ENCODE data around the gene BBS1.
"Not testable (repeated sequence)": the region's sequence is repeated elsewhere in the genome, so short reads cannot be mapped to it uniquely, and the experiment has no call there.

Gene BBS1

DNA sequence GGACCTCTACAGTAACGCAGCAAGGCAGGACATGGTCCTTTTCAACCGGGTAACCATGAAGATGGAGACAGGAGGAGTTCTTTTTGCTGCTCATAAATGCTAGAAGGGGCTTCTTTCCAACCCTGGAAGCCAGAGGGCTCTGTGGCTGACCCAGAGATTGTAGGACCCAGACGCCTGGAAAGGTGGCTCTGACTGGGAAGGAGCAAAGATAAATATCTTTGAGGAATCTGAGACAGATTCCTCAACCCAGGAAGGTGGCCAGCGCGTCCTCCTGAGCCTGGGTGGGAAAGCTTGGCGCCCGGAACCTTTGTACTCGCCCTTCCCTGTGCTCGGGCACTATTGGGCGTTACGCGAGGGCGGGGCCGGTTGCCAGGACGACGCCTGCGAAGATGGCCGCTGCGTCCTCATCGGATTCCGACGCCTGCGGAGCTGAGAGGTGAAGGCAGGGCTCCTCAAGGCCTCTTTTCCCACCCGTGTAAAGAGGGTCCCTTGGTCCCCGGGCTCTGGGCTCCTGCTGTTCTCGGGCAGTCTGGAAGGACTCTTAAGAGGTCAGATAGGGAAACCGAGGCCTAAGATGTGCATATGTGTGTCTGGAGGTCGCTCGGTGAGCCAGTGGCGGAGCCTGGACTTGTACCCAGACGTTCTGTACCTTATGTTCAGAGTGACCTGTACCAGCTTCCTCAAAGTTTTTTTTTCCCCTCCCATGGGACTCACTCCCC is at the start of gene BBS1:
TSS of gene BBS1 (plus strand) at position 365 of the 719 bp plus-strand sequence. CDS start at position 390, 25 bp downstream.
- peak; percentile 77 for DNase-seq

DNA sequence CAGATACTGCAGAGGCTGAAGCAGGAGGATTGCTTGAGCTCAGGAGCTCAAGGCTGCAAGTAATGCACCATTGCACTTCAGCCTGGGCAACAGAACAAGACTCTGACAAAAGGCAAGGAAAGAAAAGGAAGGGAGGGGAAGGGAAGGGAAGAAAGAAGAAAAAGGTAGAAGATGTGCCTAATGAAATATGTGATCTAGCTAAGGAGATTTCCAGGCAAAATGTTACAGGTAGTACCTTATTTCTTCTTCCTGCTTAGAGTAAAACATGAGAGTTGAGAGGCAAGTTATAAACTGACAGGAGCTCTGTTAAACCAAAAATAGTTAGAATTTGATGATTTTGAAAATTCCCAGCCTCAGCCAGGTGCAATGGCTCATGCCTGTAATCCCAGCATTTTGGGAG is 48.4 kb upstream of the BBS1 start:
- no peak for DNase-seq

DNA sequence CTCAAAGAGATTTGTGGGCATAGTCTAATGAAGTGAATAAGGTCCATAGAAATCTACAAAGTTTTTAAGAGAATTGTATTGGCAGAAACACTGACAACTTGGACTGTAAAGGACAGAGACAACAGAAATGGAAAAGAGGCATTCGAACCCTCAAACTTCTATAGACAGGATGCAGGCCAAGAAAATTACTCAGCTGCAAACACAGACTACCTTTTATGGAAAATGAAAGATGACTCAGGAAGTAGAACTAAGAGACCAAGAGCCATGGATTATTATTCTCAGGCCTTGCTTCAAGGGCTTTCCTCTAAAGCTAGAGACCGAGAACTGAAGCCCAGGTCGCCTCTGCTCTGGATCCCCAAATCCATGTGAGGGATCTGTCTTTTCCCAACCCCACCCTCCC is 47.5 kb upstream of the BBS1 start:
- DNase-seq = no peak

DNA sequence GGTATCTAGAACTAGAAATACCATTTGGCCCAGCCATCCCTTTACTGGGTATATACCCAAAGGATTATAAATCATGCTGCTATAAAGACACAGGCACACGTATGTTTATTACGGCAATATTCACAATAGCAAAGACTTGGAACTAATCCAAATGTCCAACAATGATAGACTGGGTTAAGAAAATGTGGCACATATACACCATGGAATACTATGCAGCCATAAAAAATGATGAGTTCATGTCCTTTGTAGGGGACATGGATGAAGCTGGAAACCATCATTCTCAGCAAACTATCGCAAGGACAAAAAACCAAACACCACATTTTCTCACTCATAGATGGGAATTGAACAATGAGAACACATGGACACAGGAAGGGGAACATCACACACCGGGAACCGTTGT is 46.3 kb upstream of the BBS1 start:
- not testable (repeated sequence) for DNase-seq

DNA sequence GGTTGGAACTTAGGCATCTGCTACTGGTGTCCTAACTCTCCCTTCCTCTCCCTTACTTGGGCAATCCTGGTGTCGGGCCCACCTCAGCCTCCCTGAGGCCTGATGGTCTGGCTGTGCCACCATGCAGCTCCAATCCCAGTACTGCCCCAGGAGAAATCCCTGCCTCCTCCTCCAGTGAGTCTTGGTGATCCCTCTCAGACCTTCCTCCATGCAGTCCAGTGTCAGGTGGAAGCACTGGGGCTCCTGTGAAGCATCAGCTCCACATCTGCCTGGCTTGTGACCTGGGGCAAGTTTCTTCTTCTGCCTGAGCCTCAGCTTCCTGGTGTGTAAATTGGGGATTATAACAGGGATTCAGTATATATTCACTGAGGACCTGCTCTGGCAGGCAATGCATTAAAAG is 45.5 kb upstream of the BBS1 start:
- no peak for DNase-seq

DNA sequence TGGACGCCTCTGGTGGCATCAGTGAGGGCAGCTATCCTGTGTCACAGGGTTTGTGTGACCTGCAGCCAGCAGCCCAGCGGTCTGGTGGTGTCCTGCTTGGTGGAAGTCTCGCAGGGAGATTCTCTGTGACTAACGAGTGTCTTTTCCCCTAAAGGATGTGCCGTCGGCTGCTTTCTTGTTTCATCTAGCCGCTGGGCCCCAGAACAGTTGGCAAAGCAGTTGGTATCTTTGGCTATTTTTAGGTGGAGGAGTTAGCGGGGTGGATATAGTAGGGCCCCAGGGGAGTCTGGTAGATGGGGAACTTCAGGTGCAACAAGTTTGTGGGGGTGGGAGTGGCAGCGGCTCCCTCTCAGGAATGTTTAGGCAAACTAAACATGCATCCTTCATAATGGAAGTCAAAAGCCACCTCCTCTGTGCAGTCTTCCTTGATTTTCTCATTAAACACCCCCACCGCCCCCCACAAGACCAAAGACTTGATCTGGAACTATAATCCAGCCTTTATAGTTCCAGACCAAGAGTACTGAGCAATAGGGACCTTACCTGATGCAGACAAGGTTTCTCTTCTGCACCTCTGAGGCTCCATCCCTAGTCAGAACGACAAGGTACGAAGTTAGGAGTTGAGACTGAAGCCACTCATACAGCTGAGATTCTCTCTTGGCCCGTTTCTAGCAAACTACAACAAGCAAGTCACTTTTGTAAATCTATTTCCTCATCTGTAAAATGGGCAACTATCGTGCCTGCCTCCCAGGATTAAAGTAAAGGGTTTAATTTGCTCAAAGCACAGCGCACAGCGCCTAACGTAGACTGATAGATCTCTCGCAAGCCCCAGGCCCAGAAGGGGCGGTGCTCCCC is 44.8 kb upstream of the BBS1 start:
- DNase-seq = peak; percentile 26

DNA sequence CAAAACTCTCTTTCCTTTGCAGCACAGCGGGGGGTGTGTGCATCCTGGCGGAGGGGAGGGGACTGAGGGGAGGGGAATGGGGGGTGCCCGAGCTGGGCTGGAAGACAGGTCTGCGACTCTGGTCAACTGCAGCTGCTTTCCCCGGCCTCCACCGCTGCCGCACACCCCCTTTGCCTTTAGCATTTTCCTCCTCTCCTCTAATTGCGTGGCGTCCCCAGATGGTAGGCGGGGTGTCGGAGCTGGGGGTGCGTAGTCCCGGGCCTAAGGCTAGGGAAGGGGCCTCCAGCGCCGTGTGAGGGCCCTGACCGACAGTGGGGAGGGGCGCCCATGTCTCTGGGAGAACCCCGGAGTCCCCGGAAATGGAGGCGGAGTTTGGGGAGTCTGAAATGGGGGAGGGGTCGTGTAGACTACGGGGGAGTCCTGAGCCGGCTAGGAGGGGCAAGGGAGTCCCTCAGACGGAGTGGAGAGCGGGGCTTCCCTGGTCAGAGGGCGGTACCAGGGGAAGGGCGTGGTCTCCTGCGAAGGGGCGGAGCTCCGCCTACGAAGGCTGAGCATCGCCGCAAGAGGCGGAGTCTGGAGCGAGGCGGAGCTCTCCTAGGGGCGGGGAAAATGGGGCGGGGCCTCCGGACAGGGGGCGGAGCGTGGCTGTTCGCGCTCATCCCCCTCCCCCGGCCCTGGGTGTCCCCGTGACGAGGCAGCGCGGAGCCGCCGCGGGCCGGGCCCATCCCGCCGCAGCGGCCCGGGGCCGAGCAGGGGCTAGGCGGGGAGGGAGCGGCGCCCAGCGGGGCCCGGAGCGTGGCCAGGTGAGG is 44.0 kb upstream of the BBS1 start, which contains the start of gene PELI3:
TSS of gene PELI3 (plus strand) at position 681 of the 809 bp plus-strand sequence. CDS start 1,224 bp downstream, outside the sequence.
- DNase-seq = peak; percentile 90

DNA sequence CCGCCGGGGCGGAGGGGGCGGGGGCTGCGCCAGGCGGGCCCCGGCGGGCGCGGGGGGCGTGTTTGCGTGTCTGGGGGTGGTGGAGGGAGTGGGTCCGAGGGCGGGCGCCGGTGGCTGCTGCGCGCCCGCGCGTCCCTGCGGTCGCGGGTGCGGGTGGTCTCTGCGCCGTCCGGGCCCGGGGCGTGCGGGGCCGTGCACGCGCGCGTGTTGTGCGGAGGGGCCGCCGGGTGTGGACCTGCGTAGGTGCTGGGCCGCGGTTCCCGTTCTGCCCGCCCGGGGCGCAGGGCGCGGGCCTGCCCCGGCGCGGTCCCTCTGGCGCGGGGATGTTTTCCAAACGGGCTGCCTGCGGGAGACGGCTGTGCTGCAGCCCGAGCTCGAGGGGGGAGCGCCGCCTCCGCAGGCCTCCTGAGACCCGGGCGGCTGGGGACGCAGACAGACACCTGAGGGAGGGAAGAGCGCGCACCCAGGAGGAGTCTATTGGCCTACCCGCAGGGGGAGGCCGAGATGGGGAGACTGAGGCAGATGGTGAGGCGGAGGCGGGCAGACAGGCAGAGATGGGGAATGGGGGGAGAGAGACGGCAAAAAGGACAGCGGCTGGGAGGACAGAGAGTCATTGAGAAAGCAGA is 43.3 kb upstream of the BBS1 start:
- peak; percentile 56 for DNase-seq

DNA sequence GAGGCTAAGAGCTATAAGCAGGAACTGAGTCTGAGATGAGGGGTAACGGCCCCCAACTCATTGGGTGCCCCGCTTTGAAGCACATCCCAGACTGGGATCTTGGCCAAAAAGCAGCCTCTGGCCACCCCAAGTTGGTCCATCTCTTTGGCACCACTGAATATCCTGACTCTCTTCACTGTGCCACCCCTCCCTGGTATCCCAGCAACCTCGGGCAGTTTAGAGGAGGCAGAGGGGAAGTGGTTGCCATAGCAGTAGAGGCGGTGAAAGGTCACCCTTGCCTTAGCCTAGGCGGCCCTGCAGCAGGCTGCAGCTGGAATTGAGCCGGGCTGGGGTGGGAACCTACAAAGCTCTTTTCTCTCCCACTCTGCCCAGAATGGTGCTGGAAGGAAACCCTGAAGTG is 42.7 kb upstream of the BBS1 start:
- no peak for DNase-seq

DNA sequence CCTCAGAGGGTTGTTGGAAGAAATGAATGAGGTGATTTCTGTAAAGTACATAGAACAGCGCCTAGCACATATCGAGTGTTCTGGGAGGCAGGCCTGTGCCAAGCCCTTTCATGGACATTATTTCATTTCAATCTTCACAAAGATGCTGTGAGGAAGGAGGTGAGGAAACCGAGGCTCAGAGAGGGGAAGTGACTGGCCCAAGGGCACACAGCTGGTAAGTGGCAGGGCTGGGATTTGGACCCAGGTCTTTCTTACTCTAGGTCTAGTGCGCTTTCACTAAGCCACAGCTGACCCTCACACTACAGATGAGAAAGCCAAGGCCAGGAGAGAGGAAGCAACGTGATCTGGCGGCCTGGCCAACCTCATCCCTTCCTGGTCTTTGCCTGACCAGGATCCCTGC is 41.7 kb upstream of the BBS1 start:
- DNase-seq = no peak

DNA sequence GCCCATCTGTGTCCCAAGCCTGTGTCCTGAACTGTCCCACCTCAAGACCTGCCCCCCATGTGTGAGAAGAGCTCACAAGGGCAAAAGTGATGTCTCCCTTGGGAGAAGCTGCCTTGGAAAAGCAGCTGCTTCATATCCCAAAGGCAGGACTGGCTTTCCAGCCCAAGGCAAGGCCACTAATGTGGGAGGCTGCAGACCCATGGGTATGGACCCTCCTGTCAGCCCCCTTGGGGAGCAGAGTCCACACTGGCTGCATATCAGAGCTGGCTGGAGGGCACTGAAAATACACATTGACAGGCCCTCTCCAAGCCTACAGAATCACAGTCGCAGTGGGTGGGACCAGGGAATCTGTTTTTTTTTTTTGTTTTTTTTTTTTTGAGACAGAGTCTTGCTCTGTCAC is 41.0 kb upstream of the BBS1 start:
- DNase-seq = no peak

DNA sequence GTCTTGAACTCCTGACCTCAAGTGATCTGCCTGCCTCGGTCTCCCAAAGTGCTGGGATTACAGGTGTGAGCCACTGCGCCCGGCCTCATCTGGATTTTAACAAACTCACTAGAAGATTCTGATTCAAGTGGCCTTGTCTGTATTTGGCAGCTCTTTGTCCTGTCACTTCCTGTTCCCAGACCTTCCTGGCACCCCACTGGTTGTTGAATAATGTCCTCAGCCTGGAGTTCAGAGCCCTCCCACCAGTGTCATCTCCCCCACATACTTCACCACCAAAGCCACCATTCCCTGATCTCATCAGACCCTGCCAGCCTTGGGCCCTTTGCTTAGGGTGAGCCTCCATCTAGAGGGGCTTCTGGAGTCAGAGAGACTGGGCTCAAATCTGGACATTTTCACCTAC is 40.4 kb upstream of the BBS1 start:
- DNase-seq = no peak

DNA sequence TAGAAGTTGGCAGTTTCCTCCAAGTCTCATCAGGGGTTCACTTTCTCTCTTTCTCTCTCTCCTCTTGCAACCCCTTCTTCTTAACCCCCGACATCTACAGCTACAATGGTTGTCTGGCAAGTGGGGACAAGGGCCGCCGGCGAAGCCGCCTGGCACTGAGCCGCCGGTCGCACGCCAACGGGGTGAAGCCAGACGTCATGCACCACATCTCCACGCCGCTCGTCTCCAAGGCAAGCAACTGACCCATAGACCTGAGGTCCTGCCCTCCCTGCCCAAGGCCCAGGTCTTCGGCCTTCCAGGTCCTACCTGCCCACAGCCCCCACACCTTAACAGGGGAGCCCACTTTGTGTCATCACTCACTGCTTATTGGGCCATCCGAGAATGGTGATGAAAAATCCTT is 39.3 kb upstream of the BBS1 start:
- no peak for DNase-seq

DNA sequence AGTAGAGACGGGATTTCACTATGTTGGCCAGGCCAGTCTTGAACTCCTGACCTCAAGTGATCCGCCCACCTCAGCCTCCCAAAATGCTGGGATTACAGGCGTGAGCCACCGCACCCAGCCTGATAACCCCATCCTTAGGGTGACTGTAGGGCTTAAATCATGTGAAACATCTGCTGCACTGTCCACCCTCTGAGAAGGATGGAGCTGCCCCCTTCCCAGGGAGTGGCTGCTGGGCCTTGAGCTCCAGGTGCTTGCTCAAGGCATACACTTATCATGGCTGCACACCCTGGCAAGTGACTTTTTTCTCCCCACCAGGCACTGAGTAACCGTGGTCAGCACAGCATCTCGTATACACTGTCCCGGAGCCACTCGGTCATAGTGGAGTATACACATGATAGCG is 38.4 kb upstream of the BBS1 start:
- no peak for DNase-seq

DNA sequence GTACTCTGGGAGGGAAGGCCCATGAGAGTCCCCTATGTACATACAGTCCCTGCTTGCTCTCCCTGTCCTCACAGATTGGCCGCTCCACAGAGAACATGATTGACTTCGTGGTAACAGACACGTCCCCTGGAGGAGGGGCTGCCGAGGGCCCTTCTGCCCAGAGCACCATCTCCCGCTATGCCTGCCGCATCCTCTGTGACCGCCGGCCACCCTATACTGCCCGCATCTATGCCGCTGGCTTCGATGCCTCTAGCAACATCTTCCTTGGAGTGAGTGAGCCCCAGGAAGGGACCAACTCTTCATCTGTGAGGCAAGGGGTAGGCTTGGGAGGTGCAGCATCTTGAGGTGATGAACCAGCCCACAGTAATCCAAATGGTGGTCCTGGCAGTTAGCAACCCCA is 37.3 kb upstream of the BBS1 start:
- DNase-seq = no peak

DNA sequence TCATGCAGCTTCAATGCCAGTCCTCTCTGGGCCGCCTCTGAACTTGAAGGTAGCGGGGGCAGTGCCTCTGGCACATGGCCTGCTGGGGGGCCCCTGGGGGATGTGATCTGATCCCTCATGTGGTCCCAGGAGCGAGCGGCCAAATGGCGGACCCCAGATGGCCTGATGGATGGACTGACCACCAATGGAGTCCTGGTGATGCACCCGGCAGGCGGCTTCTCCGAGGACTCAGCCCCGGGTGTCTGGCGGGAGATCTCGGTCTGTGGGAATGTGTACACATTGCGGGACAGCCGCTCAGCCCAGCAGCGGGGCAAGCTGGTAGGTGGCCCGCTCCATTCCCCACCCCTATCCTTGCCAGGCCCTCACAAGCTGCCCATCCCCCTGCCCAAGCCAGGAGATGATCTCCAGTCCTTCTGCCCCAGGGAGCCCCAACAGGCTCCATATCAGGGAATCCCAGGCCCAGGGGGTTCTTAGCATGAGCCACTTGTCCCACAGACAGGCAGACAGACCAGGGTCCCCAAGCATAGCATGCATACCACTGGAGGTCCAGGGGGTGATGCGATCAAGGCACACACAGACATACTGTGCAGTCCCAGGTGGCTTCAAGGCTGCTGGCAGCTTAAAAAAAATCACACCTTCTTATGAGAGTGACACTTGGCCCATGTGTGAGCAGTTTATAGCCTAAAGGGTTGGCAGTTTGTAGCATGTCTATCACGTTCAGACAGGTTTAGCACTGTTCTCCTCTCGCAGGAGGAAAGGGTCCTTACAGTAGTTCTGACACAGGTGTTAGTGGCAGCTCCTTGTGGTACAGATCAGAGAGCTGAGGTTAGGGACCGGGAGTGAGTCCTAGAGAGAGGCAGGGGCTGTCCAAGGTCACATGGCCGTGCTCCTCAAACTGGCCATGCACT is 36.6 kb upstream of the BBS1 start:
- DNase-seq = no peak

DNA sequence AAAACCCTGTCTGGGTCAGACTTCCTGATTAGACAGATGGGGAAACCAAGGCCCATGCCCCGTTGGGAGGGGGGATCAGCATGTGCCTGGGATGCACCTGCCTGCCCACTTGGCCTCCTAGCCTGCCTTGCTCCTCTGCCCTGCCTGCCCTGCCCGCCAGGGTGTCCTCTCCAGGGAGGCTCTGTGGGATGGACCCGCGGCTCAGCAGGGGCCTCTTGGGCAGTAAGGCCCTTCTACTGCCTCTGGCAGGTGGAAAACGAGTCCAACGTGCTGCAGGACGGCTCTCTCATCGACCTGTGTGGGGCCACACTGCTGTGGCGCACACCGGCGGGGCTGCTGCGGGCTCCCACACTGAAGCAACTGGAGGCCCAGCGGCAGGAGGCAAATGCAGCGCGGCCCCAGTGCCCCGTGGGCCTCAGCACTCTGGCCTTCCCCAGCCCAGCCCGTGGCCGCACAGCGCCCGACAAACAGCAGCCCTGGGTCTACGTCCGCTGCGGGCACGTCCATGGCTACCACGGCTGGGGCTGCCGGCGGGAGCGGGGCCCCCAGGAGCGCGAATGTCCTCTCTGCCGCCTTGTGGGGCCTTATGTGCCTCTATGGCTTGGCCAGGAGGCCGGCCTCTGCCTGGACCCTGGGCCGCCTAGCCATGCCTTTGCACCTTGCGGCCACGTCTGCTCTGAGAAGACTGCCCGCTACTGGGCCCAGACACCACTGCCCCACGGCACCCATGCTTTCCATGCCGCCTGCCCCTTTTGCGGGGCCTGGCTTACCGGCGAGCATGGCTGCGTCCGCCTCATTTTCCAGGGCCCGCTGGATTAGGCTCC is 34.9 kb upstream of the BBS1 start:
- DNase-seq = no peak

DNA sequence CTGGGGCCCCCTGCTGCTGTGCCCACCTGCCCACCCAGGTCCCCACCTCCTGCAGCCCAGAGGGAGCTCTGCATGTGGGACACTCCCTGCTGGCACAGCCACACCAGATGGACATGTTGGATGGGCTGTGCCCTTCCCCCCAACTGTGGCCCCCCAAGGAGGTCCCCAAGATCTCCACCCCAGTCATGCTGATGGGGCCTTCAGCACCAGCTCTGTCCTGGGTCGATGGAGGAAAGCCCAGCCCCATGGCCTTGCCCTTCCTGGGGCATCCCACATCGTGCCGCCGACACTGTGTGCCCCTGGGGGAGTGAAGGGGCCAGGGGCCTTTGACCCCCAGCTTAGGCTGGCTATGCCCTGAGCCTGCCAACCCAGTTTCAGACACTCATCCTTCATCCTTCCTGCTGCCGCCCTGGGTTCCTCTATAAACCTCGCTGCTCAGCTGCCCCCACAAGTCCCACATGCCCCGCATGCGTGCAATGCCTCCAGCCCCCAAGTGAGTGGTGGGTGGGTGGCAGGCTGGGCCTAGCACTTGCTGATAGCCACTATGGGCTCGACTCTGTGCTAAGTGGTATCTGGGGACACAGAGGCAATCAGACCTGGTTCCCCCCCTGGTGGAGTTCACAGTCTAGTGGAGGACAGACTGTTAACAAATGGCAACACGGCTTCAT is 34.1 kb upstream of the BBS1 start:
- no peak for DNase-seq

DNA sequence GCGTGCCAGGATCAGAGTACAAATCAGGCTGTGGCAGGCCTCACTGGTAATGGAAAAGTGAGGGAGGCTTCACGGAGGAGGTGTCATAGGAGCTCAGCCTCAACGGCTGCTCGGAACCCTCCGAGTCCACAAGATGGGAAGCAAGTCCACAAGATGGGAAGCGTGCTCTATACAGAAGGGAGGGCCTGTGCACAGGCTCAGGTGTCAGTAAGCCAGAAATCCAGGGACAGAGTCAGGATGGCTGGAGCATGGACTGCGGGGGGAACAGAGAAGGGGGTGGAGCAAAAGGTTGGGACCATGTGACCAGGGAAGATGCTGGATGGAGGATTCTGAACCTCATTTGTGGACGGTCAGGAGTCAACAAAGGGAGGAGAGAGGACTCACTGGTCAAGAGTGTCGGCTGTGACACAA is 33.6 kb upstream of the BBS1 start:
- DNase-seq = peak; percentile 22

Measured in NCI-H2171 treated with DMSO at 0.1 percent for 48 hours (cell line).